GM12878 (cell line): ENCODE results near the gene PRDX1. TPM values are rescaled to one million over a fixed set of nuclear protein-coding genes. Genes with fewer than 3 reads are reported as not detected.

Experiments
- JUND ChIP-seq: IDR thresholded peaks from 2 replicates; pipeline ENCODE4 v1.6.1; 2012; ENCODE audit warnings: low read depth, mild to moderate bottlenecking, low read length, improper control_type of control experiment, moderate library complexity
- ZBTB11 ChIP-seq: fragments of 450-650 bp; formaldehyde crosslinking; IDR thresholded peaks from 2 replicates; pipeline ENCODE4 v1.5.0; 2022; ENCODE audit warnings: mild to moderate bottlenecking, missing genetic modification characterization
- ZBTB33 ChIP-seq: fragments of 450-650 bp; IDR thresholded peaks from 2 replicates; pipeline ENCODE4 v1.6.1; 2017; ENCODE audit warnings: mild to moderate bottlenecking
- polyA plus RNA-seq, 11 experiments: library from polyadenylated mRNA; depleted of rRNA in 4 of 11; unstranded in 6 of 11; stranded (reverse) in 5 of 11; fragments of >200 nt; fragmentation: Nextera tagmentation in 4 of 11; fragmentation: Illumina TruSeq in 1 of 11; extraction: Ambion mirVana in 4 of 11; extraction: Trizol in 1 of 11; gene quantifications; 1 replicate in 1 of 11; 2 replicates in 10 of 11; pipeline versions ENCODE4 v1.2.1 to v1.2.3, GENCODE V29; 2011 to 2016; ENCODE audit warnings: inconsistent platforms in 2 of 11, missing spikeins in 2 of 11, low read depth in 1 of 11
- total RNA-seq, 4 experiments: library from RNA; depleted of rRNA in 3 of 4; stranded (reverse); fragments of >200 nt in 3 of 4; fragmentation: Illumina TruSeq in 1 of 4; extraction: Trizol in 1 of 4; gene quantifications; 2 replicates each; pipeline versions ENCODE4 v1.2.1 to v1.2.3, GENCODE V29; 2013 to 2021
- TF ChIP-seq, protein P1 (sequence below): IDR thresholded peaks from 2 replicates; pipeline ENCODE4 v1.6.1; 2012; ENCODE audit warnings: low read depth, low read length, improper control_type of control experiment

Gene PRDX1
- total and polyA plus RNA-seq, 10 of the 15 experiments (the other 5 are each of a cell fraction or from before 2014, with no cell fraction given): 659 to 1,775 (median 811) TPM

GRCh38 chr1:45563843-45564242 is 42.2 kb upstream of the PRDX1 start (continued):
- TF ChIP-seq ZBTB33: no peak
- TF ChIP-seq ZBTB11: no peak
- TF ChIP-seq JUND: no peak
- TF ChIP-seq, protein P1, sequence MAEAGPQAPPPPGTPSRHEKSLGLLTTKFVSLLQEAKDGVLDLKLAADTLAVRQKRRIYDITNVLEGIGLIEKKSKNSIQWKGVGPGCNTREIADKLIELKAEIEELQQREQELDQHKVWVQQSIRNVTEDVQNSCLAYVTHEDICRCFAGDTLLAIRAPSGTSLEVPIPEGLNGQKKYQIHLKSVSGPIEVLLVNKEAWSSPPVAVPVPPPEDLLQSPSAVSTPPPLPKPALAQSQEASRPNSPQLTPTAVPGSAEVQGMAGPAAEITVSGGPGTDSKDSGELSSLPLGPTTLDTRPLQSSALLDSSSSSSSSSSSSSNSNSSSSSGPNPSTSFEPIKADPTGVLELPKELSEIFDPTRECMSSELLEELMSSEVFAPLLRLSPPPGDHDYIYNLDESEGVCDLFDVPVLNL: no peak
- TF ChIP-seq, all 136 proteins: peak for 0
